Measurements from ENCODE around the gene LHPP. TPM values are rescaled to one million over a fixed set of nuclear protein-coding genes. Genes with fewer than 3 reads are reported as not detected.

LHPP gene
- polyA plus RNA-seq, 2 of the 4 experiments (the other 2 are of a cell fraction) = 14.4 to 18.6 TPM

GRCh38 chr10:124632566-124632965, 170.9 kb downstream of the LHPP start:
- POLR2A ChIA-PET = no interaction called here
- Histone ChIP-seq H3K4me1 (peaks cover under 1% of the 10 kb centered on the region; the same call in 1 of the 3 replicates), H3K27ac (no peak overlapping the region), H3K4me2 (no peak overlapping the region), H3K9me3 (no peaks in the 10 kb centered on the region), H3K4me3 (no peak overlapping the region)
- DNase-seq (ENCODE audit: low read depth in 1 of 2, low spot score in 1 of 2) = no peak
- CTCF ChIA-PET = no interaction called here
- ATAC-seq = no peak
- TF ChIP-seq SREBF2 (IDR thresholded peaks at IDR 0.05) (no peak), NR3C1 (IDR thresholded peaks at IDR 0.05) (no peak), JUN (IDR thresholded peaks at IDR 0.05) (no peak), TP53 (CRISPR knock-in tag; IDR thresholded peaks at IDR 0.05) (no peak), HOXA7 (CRISPR knock-in tag; IDR thresholded peaks at IDR 0.05) (no peak)
- WGBS (ENCODE audit: missing lambda C conversion rate) = 90% methylated on average over 10 of the region's 10 CpGs
- FAIRE-seq = no peak

GRCh38 chr10:124636271-124636995, 174.8 kb downstream of the LHPP start:
- peak in 1 of 2 experiments; percentile 31; a peak in 2 of 6 replicates for ATAC-seq

GRCh38 chr10:124637091-124637700, 175.6 kb downstream of the LHPP start:
- ChIA-PET CTCF (no interaction called here), POLR2A (no interaction called here)
- TF ChIP-seq USF2 (IDR thresholded peaks at IDR 0.05) = no peak
- DNase-seq (ENCODE audit: low read depth in 1 of 2, low spot score in 1 of 2) = no peak
- Histone ChIP-seq H3K4me2 (no peak overlapping the region), H3K27ac (no peak overlapping the region), H3K4me1 (no peaks in the 10 kb centered on the region), H3K9me3 (no peaks in the 10 kb centered on the region), H3K4me3 (no peak overlapping the region)
- no peak for ATAC-seq
- WGBS (ENCODE audit: missing lambda C conversion rate) = 97% methylated on average over 9 of the region's 14 CpGs
- FAIRE-seq = no peak

More at GRCh38 chr10:124636271-124636995, 174.8 kb downstream of the LHPP start:
- H3K4me3 ChIP-seq = no peak overlapping the region
- H3K27ac ChIP-seq = no peak overlapping the region
- H3K4me2 ChIP-seq = no peak overlapping the region
- ChIA-PET CTCF (no interaction called here), POLR2A (no interaction called here)
- DNase-seq (ENCODE audit: low read depth in 1 of 2, low spot score in 1 of 2) = no peak
- H3K4me1 ChIP-seq = no peaks in the 10 kb centered on the region
- no peaks in the 10 kb centered on the region for H3K9me3 ChIP-seq
- 95% methylated on average over 15 of the region's 19 CpGs for WGBS (ENCODE audit: missing lambda C conversion rate)
- no peak for FAIRE-seq
- TF ChIP-seq NFE2L2 (conservative IDR thresholded peaks at IDR 0.05; ENCODE audit: low read length) (no peak), NPAS2 (CRISPR knock-in tag; IDR thresholded peaks at IDR 0.05; ENCODE audit: borderline replicate concordance) (no peak), BCL3 (IDR thresholded peaks at IDR 0.05) (no peak), POLR2A (IDR thresholded peaks at IDR 0.05; ENCODE audit: low read length) (no peak), ZC3H11A (IDR thresholded peaks at IDR 0.05) (no peak), RAD21 (conservative IDR thresholded peaks at IDR 0.05 in 1 of 2, IDR thresholded peaks at IDR 0.05 in 1 of 2) (no peak), FOXS1 (CRISPR knock-in tag; IDR thresholded peaks at IDR 0.05) (no peak), ZNF302 (CRISPR knock-in tag; IDR thresholded peaks at IDR 0.05) (no peak), PBX3 (IDR thresholded peaks at IDR 0.05) (no peak), ZSCAN20 (CRISPR knock-in tag; IDR thresholded peaks at IDR 0.05) (no peak), CEBPB (IDR thresholded peaks at IDR 0.05) (no peak)

- ATAC-seq (no peak), DNase-seq (ENCODE audit: low read depth in 1 of 2, low spot score in 1 of 2) (no peak), FAIRE-seq (no peak)
- ChIA-PET CTCF (no interaction called here), POLR2A (no interaction called here)
- TF ChIP-seq RNF2 (IDR thresholded peaks at IDR 0.05; ENCODE audit: borderline replicate concordance, low read depth) (no peak), FOSB (CRISPR knock-in tag; IDR thresholded peaks at IDR 0.05) (no peak), CBX2 (IDR thresholded peaks at IDR 0.05; ENCODE audit: borderline replicate concordance, low read depth) (no peak), ESRRA (IDR thresholded peaks at IDR 0.05; ENCODE audit: borderline replicate concordance, low read length) (no peak), ZSCAN20 (CRISPR knock-in tag; IDR thresholded peaks at IDR 0.05) (no peak), CHD2 (IDR thresholded peaks at IDR 0.05; ENCODE audit: low read length, partially characterized antibody) (no peak), FOSL2 (IDR thresholded peaks at IDR 0.05) (no peak), FOSL2 (CRISPR knock-in tag; IDR thresholded peaks at IDR 0.05) (no peak), CBX8 (IDR thresholded peaks at IDR 0.05) (no peak), RAD21 (conservative IDR thresholded peaks at IDR 0.05 in 1 of 2, IDR thresholded peaks at IDR 0.05 in 1 of 2) (no peak), ATOH8 (CRISPR knock-in tag; IDR thresholded peaks at IDR 0.05; ENCODE audit: low read depth) (no peak)
- no peak overlapping the region for H3K27ac ChIP-seq
- no peaks in the 10 kb centered on the region for H3K4me1 ChIP-seq
- no peak overlapping the region for H3K4me3 ChIP-seq
- 93% methylated on average over 8 of the region's 8 CpGs for WGBS (ENCODE audit: missing lambda C conversion rate)
- no peak overlapping the region for H3K4me2 ChIP-seq
- no peaks in the 10 kb centered on the region for H3K9me3 ChIP-seq
Measured at GRCh38 chr10:124637746-124638145, 176.1 kb downstream of the LHPP start.
